Spleen (tissue), 7 donors: ENCODE results near the gene PEDS1.
"Not testable (repeated sequence)": the region's sequence is repeated elsewhere in the genome, so short reads cannot be mapped to it uniquely, and the experiment has no call there.

Experiments used
- POLR2A ChIP-seq, 3 donors: fragments of 450-650 bp; IDR thresholded peaks; one replicate each; pipeline ENCODE4 v1.5.1; 2017; ENCODE audit warnings: antibody characterized with exemption in 3 of 3, mild to moderate bottlenecking in 1 of 3
- POLR2AphosphoS5 ChIP-seq, 3 donors: sonication (generic); formaldehyde crosslinking; IDR thresholded peaks; one replicate each; pipeline ENCODE4 v1.5.1; 2017; ENCODE audit warnings: antibody characterized with exemption in 3 of 3
- TF ChIP-seq, protein P1 (sequence below), 11 experiments: fragments of 200-600 bp in 7 of 11; fragments of 450-650 bp in 4 of 11; sonication (generic) in 4 of 11; IDR thresholded peaks in 8 of 11; conservative IDR thresholded peaks in 3 of 11; 1 replicate in 7 of 11; 2 replicates in 4 of 11; pipeline versions ENCODE4 v1.4.0 to v1.8.0; 2016 to 2021; ENCODE audit warnings: antibody characterized with exemption in 11 of 11, inconsistent platforms in 4 of 11, mild to moderate bottlenecking in 1 of 11
- donor health status: DM: no; HTN: no; CAD: no; lungs with moderate emphysema.
- donor health status: DM: no; HTN: no; CAD: no.
- donor health status: DM: no; HTN: no; CAD: no.

DNA sequence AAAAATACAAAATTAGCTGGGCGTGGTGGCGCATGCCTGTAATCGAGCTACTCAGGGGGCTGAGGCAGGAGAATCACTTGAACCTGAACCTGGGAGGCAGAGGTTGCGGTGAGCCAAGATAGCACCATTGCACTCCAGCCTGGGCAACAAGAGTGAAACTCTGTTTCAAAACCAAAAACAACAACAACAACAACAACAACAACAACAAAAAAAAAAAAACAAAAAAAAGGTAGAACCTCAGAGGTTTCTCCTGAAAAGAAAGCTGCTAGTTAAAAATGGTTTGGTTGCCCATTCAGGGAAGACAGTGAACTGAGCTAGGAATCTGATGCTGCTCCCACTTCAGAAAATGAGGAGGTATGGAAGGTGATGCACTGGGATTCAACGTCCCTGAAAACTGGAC, 46.9 kb downstream of the PEDS1 start:
- TF ChIP-seq, protein P1, sequence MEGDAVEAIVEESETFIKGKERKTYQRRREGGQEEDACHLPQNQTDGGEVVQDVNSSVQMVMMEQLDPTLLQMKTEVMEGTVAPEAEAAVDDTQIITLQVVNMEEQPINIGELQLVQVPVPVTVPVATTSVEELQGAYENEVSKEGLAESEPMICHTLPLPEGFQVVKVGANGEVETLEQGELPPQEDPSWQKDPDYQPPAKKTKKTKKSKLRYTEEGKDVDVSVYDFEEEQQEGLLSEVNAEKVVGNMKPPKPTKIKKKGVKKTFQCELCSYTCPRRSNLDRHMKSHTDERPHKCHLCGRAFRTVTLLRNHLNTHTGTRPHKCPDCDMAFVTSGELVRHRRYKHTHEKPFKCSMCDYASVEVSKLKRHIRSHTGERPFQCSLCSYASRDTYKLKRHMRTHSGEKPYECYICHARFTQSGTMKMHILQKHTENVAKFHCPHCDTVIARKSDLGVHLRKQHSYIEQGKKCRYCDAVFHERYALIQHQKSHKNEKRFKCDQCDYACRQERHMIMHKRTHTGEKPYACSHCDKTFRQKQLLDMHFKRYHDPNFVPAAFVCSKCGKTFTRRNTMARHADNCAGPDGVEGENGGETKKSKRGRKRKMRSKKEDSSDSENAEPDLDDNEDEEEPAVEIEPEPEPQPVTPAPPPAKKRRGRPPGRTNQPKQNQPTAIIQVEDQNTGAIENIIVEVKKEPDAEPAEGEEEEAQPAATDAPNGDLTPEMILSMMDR (IDR thresholded peaks at IDR 0.05 in 8 of 11, conservative IDR thresholded peaks at IDR 0.05 in 3 of 11), result not testable (repeated sequence)
- TF ChIP-seq POLR2A, POLR2AphosphoS5 (IDR thresholded peaks at IDR 0.05): not testable (repeated sequence)
